Smooth muscle cell (in vitro differentiated cells): ENCODE results near the gene PCDHB8. TPM values are rescaled to one million over a fixed set of nuclear protein-coding genes. Genes with fewer than 3 reads are reported as not detected.
"Not testable (repeated sequence)": the region's sequence is repeated elsewhere in the genome, so short reads cannot be mapped to it uniquely, and the experiment has no call there.

Experiments used
- DNase-seq: peaks from one replicate; lab custom pipeline; 2025; ENCODE audit not compliant: unreplicated experiment; lab: John Stamatoyannopoulos, UW
- H2AFZ ChIP-seq: fragments of 200-600 bp; sonication (generic); 2 replicates; pipeline ENCODE4 v1.6.0; 2016; ENCODE audit warnings: antibody characterized with exemption, low read depth, mild to moderate bottlenecking
- H3F3A ChIP-seq: fragments of 200-600 bp; sonication (generic); 2 replicates; pipeline ENCODE4 v1.6.0; 2017; ENCODE audit warnings: antibody characterized with exemption, low read depth
- H3K27ac ChIP-seq: fragments of 200-600 bp; sonication (generic); 2 replicates; pipeline ENCODE4 v1.5.1; 2016; ENCODE audit warnings: low read depth, mild to moderate bottlenecking
- H3K27me3 ChIP-seq: fragments of 200-600 bp; sonication (generic); 2 replicates; pipeline ENCODE4 v1.6.1; 2016; ENCODE audit warnings: low read depth, mild to moderate bottlenecking
- H3K36me3 ChIP-seq: fragments of 200-600 bp; sonication (generic); 2 replicates; pipeline ENCODE4 v1.5.1; 2016; ENCODE audit warnings: low read depth
- H3K4me1 ChIP-seq: fragments of 200-600 bp; sonication (generic); 2 replicates; pipeline ENCODE4 v1.5.1; 2016; ENCODE audit warnings: low read depth
- H3K4me2 ChIP-seq: fragments of 200-600 bp; sonication (generic); 2 replicates; pipeline ENCODE4 v1.6.0; 2016; ENCODE audit warnings: mild to moderate bottlenecking
- H3K4me3 ChIP-seq: fragments of 200-600 bp; sonication (generic); 2 replicates; pipeline ENCODE4 v1.5.1; 2016; ENCODE audit warnings: mild to moderate bottlenecking
- H3K79me2 ChIP-seq: fragments of 200-600 bp; sonication (generic); 2 replicates; pipeline ENCODE4 v1.6.0; 2016; ENCODE audit warnings: low read depth, mild to moderate bottlenecking
- H3K9ac ChIP-seq: fragments of 200-600 bp; sonication (generic); 2 replicates; pipeline ENCODE4 v1.6.0; 2016; ENCODE audit warnings: low read depth
- H3K9me3 ChIP-seq: fragments of 200-600 bp; sonication (generic); replicated peaks from 2 replicates; pipeline ENCODE4 v1.5.1; 2016; ENCODE audit warnings: low read depth
- H4K20me1 ChIP-seq: fragments of 200-600 bp; sonication (generic); 2 replicates; pipeline ENCODE4 v1.6.0; 2016; ENCODE audit warnings: low read depth
- WGBS: methylation state at CpG from one replicate; pipeline ENCODE4 v1.1.7; 2016; ENCODE audit warnings: low lambda C conversion rate; 5-methylcytosine and 5-hydroxymethylcytosine counted together
- polyA plus RNA-seq: library from polyadenylated mRNA; unstranded; fragments of >200 nt; fragmentation: Nextera tagmentation; extraction: Ambion mirVana; gene quantifications from 2 replicates; pipeline ENCODE4 v1.2.1, GENCODE V29; 2016
- total RNA-seq: library from RNA; depleted of rRNA; stranded (reverse); fragments of >200 nt; gene quantifications from 2 replicates; pipeline ENCODE4 v1.2.3, GENCODE V29; 2014
- TF ChIP-seq, protein P1 (sequence below): fragments of 200-600 bp; sonication (generic); IDR thresholded peaks from 2 replicates; pipeline ENCODE4 v1.5.1; 2017; ENCODE audit warnings: borderline replicate concordance, mild to moderate bottlenecking, antibody characterized with exemption; ENCODE audit not compliant: insufficient read depth, poor library complexity, severe bottlenecking

PCDHB8 gene
- total and polyA plus RNA-seq, 2 experiments from 2014 or later = 0.90 to 1.1 TPM

DNA sequence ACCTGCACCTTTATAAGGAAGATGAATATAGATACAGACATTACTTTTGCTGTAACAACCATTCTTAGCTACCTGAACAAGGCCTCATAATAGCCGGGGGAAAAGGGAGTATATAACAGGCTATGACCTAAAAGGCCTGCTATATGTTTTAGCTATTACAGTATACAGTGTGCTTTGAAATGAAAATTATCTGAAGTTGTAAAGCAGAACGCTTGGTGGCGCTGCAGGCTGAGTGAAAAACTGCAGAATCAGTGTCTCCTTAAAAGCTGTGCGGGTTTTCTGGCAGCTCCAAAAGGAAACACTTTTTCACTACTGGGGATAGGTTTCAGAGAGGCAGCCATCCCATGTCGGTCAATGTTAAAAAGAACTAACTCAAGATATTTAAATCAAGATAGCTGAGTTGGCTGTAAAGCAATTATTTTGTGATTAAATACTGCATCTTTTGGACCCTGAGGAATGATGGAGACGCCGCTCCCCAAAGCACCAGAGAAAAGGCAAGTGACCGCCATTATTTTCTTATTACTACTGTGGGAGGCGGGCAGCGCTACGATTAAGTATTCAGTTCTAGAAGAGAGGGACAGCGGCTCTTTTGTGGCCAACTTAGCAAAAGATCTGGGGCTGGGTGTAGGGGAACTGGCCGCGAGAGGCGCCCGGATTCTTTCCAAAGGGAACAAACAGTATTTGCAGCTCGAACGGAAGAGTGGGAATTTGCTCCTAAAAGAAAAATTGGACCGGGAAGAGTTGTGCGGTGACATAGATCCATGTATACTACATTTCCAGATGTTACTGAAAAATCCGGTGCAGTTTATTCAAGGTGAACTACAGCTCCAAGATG is 21.8 kb upstream of the PCDHB8 start:
- Histone ChIP-seq H3K79me2 (no peaks in the 10 kb centered on the region), H3K27ac (no peak overlapping the region), H3K4me3 (no peak overlapping the region), H3K4me1 (no peaks in the 10 kb centered on the region), H2AFZ (no peak overlapping the region), H3K4me2 (no peak overlapping the region), H4K20me1 (no peaks in the 10 kb centered on the region), H3K9ac (no peak overlapping the region), H3K27me3 (no peaks in the 10 kb centered on the region), H3F3A (no peaks in the 10 kb centered on the region), H3K9me3 (peaks cover 9% of the 10 kb centered on the region), H3K36me3 (no peaks in the 10 kb centered on the region)
- WGBS = 84% methylated on average over 21 of the region's 21 CpGs
- TF ChIP-seq, protein P1, sequence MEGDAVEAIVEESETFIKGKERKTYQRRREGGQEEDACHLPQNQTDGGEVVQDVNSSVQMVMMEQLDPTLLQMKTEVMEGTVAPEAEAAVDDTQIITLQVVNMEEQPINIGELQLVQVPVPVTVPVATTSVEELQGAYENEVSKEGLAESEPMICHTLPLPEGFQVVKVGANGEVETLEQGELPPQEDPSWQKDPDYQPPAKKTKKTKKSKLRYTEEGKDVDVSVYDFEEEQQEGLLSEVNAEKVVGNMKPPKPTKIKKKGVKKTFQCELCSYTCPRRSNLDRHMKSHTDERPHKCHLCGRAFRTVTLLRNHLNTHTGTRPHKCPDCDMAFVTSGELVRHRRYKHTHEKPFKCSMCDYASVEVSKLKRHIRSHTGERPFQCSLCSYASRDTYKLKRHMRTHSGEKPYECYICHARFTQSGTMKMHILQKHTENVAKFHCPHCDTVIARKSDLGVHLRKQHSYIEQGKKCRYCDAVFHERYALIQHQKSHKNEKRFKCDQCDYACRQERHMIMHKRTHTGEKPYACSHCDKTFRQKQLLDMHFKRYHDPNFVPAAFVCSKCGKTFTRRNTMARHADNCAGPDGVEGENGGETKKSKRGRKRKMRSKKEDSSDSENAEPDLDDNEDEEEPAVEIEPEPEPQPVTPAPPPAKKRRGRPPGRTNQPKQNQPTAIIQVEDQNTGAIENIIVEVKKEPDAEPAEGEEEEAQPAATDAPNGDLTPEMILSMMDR = no peak
- no peak for DNase-seq

DNA sequence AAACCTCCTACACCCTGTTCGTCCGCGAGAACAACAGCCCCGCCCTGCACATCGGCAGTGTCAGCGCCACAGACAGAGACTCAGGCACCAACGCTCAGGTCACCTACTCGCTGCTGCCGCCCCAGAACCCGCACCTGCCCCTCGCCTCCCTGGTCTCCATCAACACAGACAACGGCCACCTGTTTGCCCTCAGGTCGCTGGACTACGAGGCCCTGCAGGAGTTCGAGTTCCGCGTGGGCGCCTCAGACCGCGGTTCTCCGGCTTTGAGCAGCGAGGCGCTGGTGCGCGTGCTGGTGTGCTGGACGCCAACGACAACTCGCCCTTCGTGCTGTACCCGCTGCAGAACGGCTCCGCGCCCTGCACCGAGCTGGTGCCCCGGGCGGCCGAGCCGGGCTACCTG is 20.2 kb upstream of the PCDHB8 start:
- 97% methylated on average over 34 of the region's 38 CpGs for WGBS
- not testable (repeated sequence) for H3K4me3 ChIP-seq, H3F3A ChIP-seq

DNA sequence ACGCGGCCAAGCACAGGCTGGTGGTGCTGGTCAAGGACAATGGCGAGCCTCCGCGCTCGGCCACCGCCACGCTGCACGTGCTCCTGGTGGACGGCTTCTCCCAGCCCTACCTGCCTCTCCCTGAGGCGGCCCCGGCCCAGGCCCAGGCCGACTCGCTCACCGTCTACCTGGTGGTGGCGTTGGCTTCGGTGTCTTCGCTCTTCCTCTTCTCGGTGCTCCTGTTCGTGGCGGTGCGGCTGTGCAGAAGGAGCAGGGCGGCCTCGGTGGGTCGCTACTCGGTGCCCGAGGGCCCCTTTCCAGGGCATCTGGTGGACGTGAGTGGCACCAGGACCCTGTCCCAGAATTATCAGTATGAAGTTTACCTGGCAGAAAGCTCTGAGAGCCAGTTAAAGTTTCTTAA is 19.7 kb upstream of the PCDHB8 start:
- H3F3A ChIP-seq, H4K20me1 ChIP-seq, H3K4me2 ChIP-seq, H3K79me2 ChIP-seq, H3K9me3 ChIP-seq, H3K27me3 ChIP-seq, H2AFZ ChIP-seq, H3K36me3 ChIP-seq, DNase-seq, H3K4me1 ChIP-seq, H3K9ac ChIP-seq, H3K27ac ChIP-seq, H3K4me3 ChIP-seq: not testable (repeated sequence)
- 98% methylated on average over 25 of the region's 28 CpGs for WGBS

More for the DNA sequence above, 20.2 kb upstream of the PCDHB8 start:
- H3K79me2 ChIP-seq, H3K9ac ChIP-seq, DNase-seq, H3K27me3 ChIP-seq, H4K20me1 ChIP-seq, H3K4me1 ChIP-seq, H3K36me3 ChIP-seq, H3K27ac ChIP-seq, H2AFZ ChIP-seq, H3K9me3 ChIP-seq, H3K4me2 ChIP-seq: not testable (repeated sequence)

DNA sequence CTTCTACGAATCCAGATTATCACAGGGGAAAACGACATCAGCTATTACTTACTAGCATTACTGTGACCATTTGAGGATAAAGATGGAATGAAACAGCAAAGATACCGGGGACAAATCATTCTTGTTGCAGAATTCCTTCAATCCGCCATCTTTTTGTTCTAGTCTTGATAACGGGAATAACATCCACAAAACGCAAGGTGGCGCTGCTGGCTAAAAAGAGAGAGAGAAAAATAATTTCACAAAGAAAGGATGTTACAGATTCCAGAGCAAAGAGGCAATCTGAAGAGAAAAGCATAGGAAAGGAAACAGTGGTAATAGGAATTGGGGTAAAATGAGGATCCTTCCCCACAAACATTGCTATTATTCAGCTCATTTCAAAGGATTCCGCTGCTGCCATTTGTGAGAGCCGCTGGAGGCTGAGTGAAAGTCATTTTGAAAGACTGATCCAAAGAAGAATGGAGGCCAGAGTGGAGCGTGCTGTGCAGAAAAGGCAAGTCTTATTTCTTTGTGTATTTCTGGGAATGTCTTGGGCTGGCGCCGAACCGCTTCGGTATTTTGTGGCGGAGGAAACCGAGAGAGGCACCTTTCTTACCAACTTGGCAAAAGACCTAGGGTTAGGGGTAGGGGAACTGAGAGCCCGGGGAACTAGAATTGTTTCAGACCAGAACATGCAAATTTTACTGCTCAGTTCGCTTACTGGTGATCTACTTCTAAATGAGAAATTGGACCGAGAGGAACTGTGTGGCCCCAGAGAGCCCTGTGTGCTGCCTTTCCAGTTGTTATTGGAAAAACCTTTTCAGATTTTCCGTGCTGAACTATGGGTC is 5.0 kb upstream of the PCDHB8 start, which contains the start of gene PCDHB7:
PCDHB7 (plus strand) TSS at position 264 of the 824 bp plus-strand sequence; CDS start at position 456, 192 bp downstream.
- Histone ChIP-seq H3K27ac (no peak within 1 kb of the TSS), H3K27me3 (no peaks in the 10 kb centered on the region), H3K4me1 (no peaks in the 10 kb centered on the region), H3K9ac (no peak within 1 kb of the TSS), H2AFZ (no peak within 1 kb of the TSS), H3F3A (no peaks in the 10 kb centered on the region), H3K36me3 (no peaks in the 10 kb centered on the region), H3K79me2 (no peaks in the 10 kb centered on the region), H3K4me3 (no peak within 1 kb of the TSS), H3K4me2 (no peak within 1 kb of the TSS), H4K20me1 (no peaks in the 10 kb centered on the region), H3K9me3 (no peaks in the 10 kb centered on the region)
- no peak for DNase-seq
- TF ChIP-seq, protein P1 = peak; percentile 18
- 73% methylated on average over 20 of the region's 20 CpGs for WGBS

DNA sequence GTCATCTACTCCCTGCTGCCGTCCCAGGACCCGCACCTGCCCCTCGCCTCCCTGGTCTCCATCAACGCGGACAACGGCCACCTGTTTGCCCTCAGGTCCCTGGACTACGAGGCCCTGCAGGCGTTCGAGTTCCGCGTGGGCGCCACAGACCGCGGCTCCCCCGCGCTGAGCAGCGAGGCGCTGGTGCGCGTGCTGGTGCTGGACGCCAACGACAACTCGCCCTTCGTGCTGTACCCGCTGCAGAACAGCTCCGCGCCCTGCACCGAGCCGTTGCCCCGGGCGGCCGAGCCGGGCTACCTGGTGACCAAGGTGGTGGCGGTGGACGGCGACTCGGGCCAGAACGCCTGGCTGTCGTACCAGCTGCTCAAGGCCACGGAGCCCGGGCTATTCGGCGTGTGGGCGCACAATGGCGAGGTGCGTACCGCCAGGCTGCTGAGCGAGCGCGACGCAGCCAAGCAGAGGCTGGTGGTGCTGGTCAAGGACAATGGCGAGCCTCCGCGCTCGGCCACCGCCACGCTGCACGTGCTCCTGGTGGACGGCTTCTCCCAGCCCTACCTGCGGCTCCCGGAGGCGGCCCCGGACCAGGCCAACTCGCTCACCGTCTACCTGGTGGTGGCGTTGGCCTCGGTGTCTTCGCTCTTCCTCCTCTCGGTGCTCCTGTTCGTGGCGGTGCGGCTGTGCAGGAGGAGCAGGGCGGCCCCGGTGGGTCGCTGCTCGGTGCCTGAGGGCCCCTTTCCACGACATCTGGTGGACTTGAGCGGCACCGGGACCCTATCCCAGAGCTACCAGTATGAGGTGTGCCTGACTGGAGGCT is 3.1 kb upstream of the PCDHB8 start:
- 95% methylated on average over 69 of the region's 79 CpGs for WGBS
- not testable (repeated sequence) for H3K4me1 ChIP-seq, H3K9me3 ChIP-seq, H3K9ac ChIP-seq, H3K4me3 ChIP-seq, H3K27me3 ChIP-seq, DNase-seq, H3K27ac ChIP-seq, H3F3A ChIP-seq, H3K4me2 ChIP-seq, H4K20me1 ChIP-seq, H3K36me3 ChIP-seq, H3K79me2 ChIP-seq, H2AFZ ChIP-seq
